GM23338 (cell line): ENCODE results near the gene SLC2A8. TPM values are rescaled to one million over a fixed set of nuclear protein-coding genes. Genes with fewer than 3 reads are reported as not detected.

Source experiments
- ATAC-seq: fragments of 200-7000 bp; cut with Tn5 transposase; 3 replicates; pipeline ENCODE4 v1.9.1; 2020
- DNase-seq: peaks from one replicate; pipeline ENCODE4 v3.0.0-alpha.2; 2015; ENCODE audit warnings: low spot score
- H2AFZ ChIP-seq: fragments of 200-600 bp; sonication (generic); 2 replicates; pipeline ENCODE4 v1.8.0; 2016; ENCODE audit warnings: antibody characterized with exemption, mild to moderate bottlenecking, moderate library complexity
- H3F3A ChIP-seq: fragments of 200-600 bp; sonication (generic); replicated peaks from 2 replicates; pipeline ENCODE4 v1.8.0; 2017; ENCODE audit warnings: antibody characterized with exemption, mixed run types, low read depth
- H3K27ac ChIP-seq: fragments of 200-600 bp; sonication (generic); 2 replicates; pipeline ENCODE4 v1.6.1; 2016; ENCODE audit warnings: low read depth
- H3K27me3 ChIP-seq: fragments of 200-600 bp; sonication (generic); 2 replicates; pipeline ENCODE4 v1.8.0; 2016; ENCODE audit warnings: mild to moderate bottlenecking, mixed run types, moderate library complexity; ENCODE audit not compliant: insufficient read depth
- H3K36me3 ChIP-seq: fragments of 200-600 bp; sonication (generic); 2 replicates; pipeline ENCODE4 v1.8.0; 2016; ENCODE audit warnings: mild to moderate bottlenecking; ENCODE audit not compliant: insufficient read depth
- H3K4me1 ChIP-seq: fragments of 200-600 bp; sonication (generic); 2 replicates; pipeline ENCODE4 v1.8.0; 2016; ENCODE audit warnings: mild to moderate bottlenecking, moderate library complexity; ENCODE audit not compliant: insufficient read depth
- H3K4me2 ChIP-seq: fragments of 200-600 bp; sonication (generic); 2 replicates; pipeline ENCODE4 v1.7.1; 2017; ENCODE audit warnings: mixed run types
- H3K4me3 ChIP-seq: fragments of 200-600 bp; sonication (generic); 2 replicates; pipeline ENCODE4 v1.6.1; 2016; ENCODE audit warnings: mixed run types
- H3K79me2 ChIP-seq: fragments of 200-600 bp; sonication (generic); replicated peaks from 2 replicates; pipeline ENCODE4 v1.8.0; 2017; ENCODE audit warnings: mild to moderate bottlenecking; ENCODE audit not compliant: insufficient read depth
- H3K9me2 ChIP-seq: fragments of 200-600 bp; sonication (generic); 2 replicates; pipeline ENCODE4 v1.8.0; 2017; ENCODE audit not compliant: insufficient read depth
- H4K20me1 ChIP-seq: fragments of 200-600 bp; sonication (generic); replicated peaks from 2 replicates; pipeline ENCODE4 v1.8.0; 2017; ENCODE audit warnings: mild to moderate bottlenecking; ENCODE audit not compliant: insufficient read depth
- H3K27ac Mint-ChIP-seq: 2 replicates; pipeline ENCODE4 v1.8.0; 2020; ENCODE audit warnings: inconsistent platforms, mild to moderate bottlenecking, moderate library complexity, mixed read lengths
- H3K27me3 Mint-ChIP-seq: 3 replicates; pipeline ENCODE4 v1.8.0; 2022; ENCODE audit warnings: low read depth, mild to moderate bottlenecking, moderate library complexity, mixed read lengths, inconsistent platforms; ENCODE audit not compliant: insufficient read depth, poor library complexity
- H3K36me3 Mint-ChIP-seq: 3 replicates; pipeline ENCODE4 v1.8.0; 2021; ENCODE audit warnings: low read depth, mild to moderate bottlenecking, inconsistent platforms, moderate library complexity, mixed read lengths
- H3K4me1 Mint-ChIP-seq: 3 replicates; pipeline ENCODE4 v1.8.0; 2020; ENCODE audit warnings: mild to moderate bottlenecking, inconsistent platforms, mixed read lengths
- H3K4me3 Mint-ChIP-seq: 3 replicates; pipeline ENCODE4 v1.8.0; 2021; ENCODE audit warnings: moderate library complexity, mild to moderate bottlenecking, inconsistent platforms, mixed read lengths
- H3K9me3 Mint-ChIP-seq: 3 replicates; pipeline ENCODE4 v1.8.0; 2020; ENCODE audit warnings: moderate library complexity, mild to moderate bottlenecking, inconsistent platforms, mixed read lengths
- ETS1 ChIP-seq: IDR thresholded peaks from 2 replicates; pipeline ENCODE4 v1.6.1; 2016; ENCODE audit warnings: antibody characterized with exemption
- EZH2 ChIP-seq: fragments of 200-600 bp; sonication (generic); IDR thresholded peaks from one replicate; pipeline ENCODE4 v1.8.0; 2017; ENCODE audit warnings: antibody characterized with exemption, mild to moderate bottlenecking, low read depth; ENCODE audit not compliant: unreplicated experiment
- EZH2phosphoT487 ChIP-seq: fragments of 200-600 bp; sonication (generic); IDR thresholded peaks from one replicate; pipeline ENCODE4 v1.8.1; 2018; ENCODE audit warnings: antibody characterized with exemption; ENCODE audit not compliant: unreplicated experiment
- JUNB ChIP-seq: IDR thresholded peaks from one replicate; pipeline ENCODE4 v1.6.1; 2016; ENCODE audit warnings: antibody characterized with exemption; ENCODE audit not compliant: unreplicated experiment
- NANOG ChIP-seq: IDR thresholded peaks from 2 replicates; pipeline ENCODE4 v1.6.1; 2016; ENCODE audit warnings: antibody characterized with exemption, borderline replicate concordance
- POLR2AphosphoS5 ChIP-seq: IDR thresholded peaks from 2 replicates; pipeline ENCODE4 v1.6.1; 2016; ENCODE audit warnings: antibody characterized with exemption, low read depth
- ZNF114 ChIP-seq: fragments of 250-450 bp; sonication (Bioruptor Pico); IDR thresholded peaks from 2 replicates; pipeline ENCODE4 v1.5.0; 2020; ENCODE audit warnings: mild to moderate bottlenecking, moderate library complexity
- ZNF331 ChIP-seq: fragments of 250-450 bp; sonication (Bioruptor Pico); IDR thresholded peaks from 2 replicates; pipeline ENCODE4 v1.5.0; 2020; ENCODE audit warnings: low read depth, mild to moderate bottlenecking, moderate library complexity
- polyA plus RNA-seq: library from polyadenylated mRNA; unstranded; fragments of >200 nt; fragmentation: Nextera tagmentation; extraction: Ambion mirVana; gene quantifications from 2 replicates; pipeline ENCODE4 v1.2.1, GENCODE V29; 2016
- total RNA-seq: library from RNA; depleted of rRNA; stranded (reverse); fragments of >200 nt; shearing (Covaris generic); gene quantifications from 2 replicates; pipeline ENCODE4 v1.2.3, GENCODE V29; 2014
- TF ChIP-seq, protein P1 (sequence below): fragments of 250-450 bp; sonication (Bioruptor Pico); IDR thresholded peaks from 2 replicates; pipeline ENCODE4 v1.5.0; 2020; ENCODE audit warnings: mild to moderate bottlenecking, moderate library complexity
- TF ChIP-seq, protein P2 (sequence below): IDR thresholded peaks from one replicate; pipeline ENCODE4 v1.6.1; 2018; ENCODE audit warnings: antibody characterized with exemption; ENCODE audit not compliant: unreplicated experiment

The SLC2A8 gene
- total and polyA plus RNA-seq, 2 experiments from 2014 or later = 16.3 to 34.1 TPM

GRCh38 chr9:127362829-127363228 is 34.1 kb upstream of the SLC2A8 start:
- no peaks in the 10 kb centered on the region for H3K36me3 ChIP-seq
- no peaks in the 10 kb centered on the region for H4K20me1 ChIP-seq
- H3F3A ChIP-seq = no peaks in the 10 kb centered on the region
- H3K4me2 ChIP-seq = no peak overlapping the region
- no peak overlapping the region for H3K27ac Mint-ChIP-seq
- H3K4me1 ChIP-seq = no peaks in the 10 kb centered on the region
- H3K27ac ChIP-seq = no peak overlapping the region
- no peaks in the 10 kb centered on the region for H3K9me3 Mint-ChIP-seq
- no peak overlapping the region for H2AFZ ChIP-seq
- H3K27me3 Mint-ChIP-seq = no peaks in the 10 kb centered on the region
- no peak for TF ChIP-seq ETS1
- no peak for TF ChIP-seq EZH2phosphoT487
- no peak for TF ChIP-seq POLR2AphosphoS5
- TF ChIP-seq JUNB = no peak
- TF ChIP-seq, protein P1, sequence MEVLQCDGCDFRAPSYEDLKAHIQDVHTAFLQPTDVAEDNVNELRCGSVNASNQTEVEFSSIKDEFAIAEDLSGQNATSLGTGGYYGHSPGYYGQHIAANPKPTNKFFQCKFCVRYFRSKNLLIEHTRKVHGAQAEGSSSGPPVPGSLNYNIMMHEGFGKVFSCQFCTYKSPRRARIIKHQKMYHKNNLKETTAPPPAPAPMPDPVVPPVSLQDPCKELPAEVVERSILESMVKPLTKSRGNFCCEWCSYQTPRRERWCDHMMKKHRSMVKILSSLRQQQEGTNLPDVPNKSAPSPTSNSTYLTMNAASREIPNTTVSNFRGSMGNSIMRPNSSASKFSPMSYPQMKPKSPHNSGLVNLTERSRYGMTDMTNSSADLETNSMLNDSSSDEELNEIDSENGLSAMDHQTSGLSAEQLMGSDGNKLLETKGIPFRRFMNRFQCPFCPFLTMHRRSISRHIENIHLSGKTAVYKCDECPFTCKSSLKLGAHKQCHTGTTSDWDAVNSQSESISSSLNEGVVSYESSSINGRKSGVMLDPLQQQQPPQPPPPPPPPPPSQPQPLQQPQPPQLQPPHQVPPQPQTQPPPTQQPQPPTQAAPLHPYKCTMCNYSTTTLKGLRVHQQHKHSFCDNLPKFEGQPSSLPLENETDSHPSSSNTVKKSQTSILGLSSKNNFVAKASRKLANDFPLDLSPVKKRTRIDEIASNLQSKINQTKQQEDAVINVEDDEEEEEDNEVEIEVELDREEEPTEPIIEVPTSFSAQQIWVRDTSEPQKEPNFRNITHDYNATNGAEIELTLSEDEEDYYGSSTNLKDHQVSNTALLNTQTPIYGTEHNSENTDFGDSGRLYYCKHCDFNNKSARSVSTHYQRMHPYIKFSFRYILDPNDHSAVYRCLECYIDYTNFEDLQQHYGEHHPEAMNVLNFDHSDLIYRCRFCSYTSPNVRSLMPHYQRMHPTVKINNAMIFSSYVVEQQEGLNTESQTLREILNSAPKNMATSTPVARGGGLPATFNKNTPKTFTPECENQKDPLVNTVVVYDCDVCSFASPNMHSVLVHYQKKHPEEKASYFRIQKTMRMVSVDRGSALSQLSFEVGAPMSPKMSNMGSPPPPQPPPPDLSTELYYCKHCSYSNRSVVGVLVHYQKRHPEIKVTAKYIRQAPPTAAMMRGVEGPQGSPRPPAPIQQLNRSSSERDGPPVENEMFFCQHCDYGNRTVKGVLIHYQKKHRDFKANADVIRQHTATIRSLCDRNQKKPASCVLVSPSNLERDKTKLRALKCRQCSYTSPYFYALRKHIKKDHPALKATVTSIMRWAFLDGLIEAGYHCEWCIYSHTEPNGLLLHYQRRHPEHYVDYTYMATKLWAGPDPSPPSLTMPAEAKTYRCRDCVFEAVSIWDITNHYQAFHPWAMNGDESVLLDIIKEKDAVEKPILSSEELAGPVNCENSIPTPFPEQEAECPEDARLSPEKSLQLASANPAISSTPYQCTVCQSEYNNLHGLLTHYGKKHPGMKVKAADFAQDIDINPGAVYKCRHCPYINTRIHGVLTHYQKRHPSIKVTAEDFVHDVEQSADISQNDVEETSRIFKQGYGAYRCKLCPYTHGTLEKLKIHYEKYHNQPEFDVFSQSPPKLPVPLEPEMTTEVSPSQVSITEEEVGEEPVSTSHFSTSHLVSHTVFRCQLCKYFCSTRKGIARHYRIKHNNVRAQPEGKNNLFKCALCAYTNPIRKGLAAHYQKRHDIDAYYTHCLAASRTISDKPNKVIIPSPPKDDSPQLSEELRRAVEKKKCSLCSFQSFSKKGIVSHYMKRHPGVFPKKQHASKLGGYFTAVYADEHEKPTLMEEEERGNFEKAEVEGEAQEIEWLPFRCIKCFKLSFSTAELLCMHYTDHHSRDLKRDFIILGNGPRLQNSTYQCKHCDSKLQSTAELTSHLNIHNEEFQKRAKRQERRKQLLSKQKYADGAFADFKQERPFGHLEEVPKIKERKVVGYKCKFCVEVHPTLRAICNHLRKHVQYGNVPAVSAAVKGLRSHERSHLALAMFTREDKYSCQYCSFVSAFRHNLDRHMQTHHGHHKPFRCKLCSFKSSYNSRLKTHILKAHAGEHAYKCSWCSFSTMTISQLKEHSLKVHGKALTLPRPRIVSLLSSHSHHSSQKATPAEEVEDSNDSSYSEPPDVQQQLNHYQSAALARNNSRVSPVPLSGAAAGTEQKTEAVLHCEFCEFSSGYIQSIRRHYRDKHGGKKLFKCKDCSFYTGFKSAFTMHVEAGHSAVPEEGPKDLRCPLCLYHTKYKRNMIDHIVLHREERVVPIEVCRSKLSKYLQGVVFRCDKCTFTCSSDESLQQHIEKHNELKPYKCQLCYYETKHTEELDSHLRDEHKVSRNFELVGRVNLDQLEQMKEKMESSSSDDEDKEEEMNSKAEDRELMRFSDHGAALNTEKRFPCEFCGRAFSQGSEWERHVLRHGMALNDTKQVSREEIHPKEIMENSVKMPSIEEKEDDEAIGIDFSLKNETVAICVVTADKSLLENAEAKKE (CRISPR knock-in tag) = no peak
- TF ChIP-seq NANOG = no peak
- no peak for TF ChIP-seq ZNF114 (CRISPR knock-in tag)
- TF ChIP-seq, protein P2, sequence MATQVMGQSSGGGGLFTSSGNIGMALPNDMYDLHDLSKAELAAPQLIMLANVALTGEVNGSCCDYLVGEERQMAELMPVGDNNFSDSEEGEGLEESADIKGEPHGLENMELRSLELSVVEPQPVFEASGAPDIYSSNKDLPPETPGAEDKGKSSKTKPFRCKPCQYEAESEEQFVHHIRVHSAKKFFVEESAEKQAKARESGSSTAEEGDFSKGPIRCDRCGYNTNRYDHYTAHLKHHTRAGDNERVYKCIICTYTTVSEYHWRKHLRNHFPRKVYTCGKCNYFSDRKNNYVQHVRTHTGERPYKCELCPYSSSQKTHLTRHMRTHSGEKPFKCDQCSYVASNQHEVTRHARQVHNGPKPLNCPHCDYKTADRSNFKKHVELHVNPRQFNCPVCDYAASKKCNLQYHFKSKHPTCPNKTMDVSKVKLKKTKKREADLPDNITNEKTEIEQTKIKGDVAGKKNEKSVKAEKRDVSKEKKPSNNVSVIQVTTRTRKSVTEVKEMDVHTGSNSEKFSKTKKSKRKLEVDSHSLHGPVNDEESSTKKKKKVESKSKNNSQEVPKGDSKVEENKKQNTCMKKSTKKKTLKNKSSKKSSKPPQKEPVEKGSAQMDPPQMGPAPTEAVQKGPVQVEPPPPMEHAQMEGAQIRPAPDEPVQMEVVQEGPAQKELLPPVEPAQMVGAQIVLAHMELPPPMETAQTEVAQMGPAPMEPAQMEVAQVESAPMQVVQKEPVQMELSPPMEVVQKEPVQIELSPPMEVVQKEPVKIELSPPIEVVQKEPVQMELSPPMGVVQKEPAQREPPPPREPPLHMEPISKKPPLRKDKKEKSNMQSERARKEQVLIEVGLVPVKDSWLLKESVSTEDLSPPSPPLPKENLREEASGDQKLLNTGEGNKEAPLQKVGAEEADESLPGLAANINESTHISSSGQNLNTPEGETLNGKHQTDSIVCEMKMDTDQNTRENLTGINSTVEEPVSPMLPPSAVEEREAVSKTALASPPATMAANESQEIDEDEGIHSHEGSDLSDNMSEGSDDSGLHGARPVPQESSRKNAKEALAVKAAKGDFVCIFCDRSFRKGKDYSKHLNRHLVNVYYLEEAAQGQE = no peak
- TF ChIP-seq EZH2 = no peak
- TF ChIP-seq ZNF331 (CRISPR knock-in tag) = no peak
- H3K4me3 Mint-ChIP-seq = no peak overlapping the region
- ATAC-seq (no peak), DNase-seq (no peak)
- H3K4me3 ChIP-seq = no peak overlapping the region
- H3K4me1 Mint-ChIP-seq = no peaks in the 10 kb centered on the region; the same call in 2 of the 3 replicates
- H3K79me2 ChIP-seq = no peaks in the 10 kb centered on the region
- H3K27me3 ChIP-seq = no peaks in the 10 kb centered on the region
- H3K9me2 ChIP-seq = no peaks in the 10 kb centered on the region
- no peaks in the 10 kb centered on the region; the same call in 2 of the 3 replicates for H3K36me3 Mint-ChIP-seq
